GM19239 (cell line): ENCODE results near the gene BRD3OS.
"Not testable (repeated sequence)": the region's sequence is repeated elsewhere in the genome, so short reads cannot be mapped to it uniquely, and the experiment has no call there.

Experiments used
- DNase-seq: peaks from one replicate; pipeline ENCODE4 v3.0.0; 2011; ENCODE audit warnings: low spot score; ENCODE audit not compliant: insufficient read length
- FAIRE-seq: peaks from 2 replicates; lab custom pipeline; 2011; peaks lifted over from hg19 to GRCh38; lab: Jason Lieb, UNC

The BRD3OS gene

GRCh38 chr9:134061019-134061687 is 35.9 kb downstream of the BRD3OS start:
- DNase-seq (no peak), FAIRE-seq (no peak)

- no peak for DNase-seq
- FAIRE-seq = no peak
Measured at GRCh38 chr9:134061688-134062371, 36.5 kb downstream of the BRD3OS start.

GRCh38 chr9:134062461-134063087 is 37.3 kb downstream of the BRD3OS start:
- no peak for FAIRE-seq

GRCh38 chr9:134063088-134063570 is 37.8 kb downstream of the BRD3OS start:
- DNase-seq (no peak), FAIRE-seq (no peak)

More at GRCh38 chr9:134062461-134063087, 37.3 kb downstream of the BRD3OS start:
- DNase-seq = no peak

- no peak for FAIRE-seq
Measured at GRCh38 chr9:134063571-134064450, 38.5 kb downstream of the BRD3OS start.

GRCh38 chr9:134064711-134065110 is 39.4 kb downstream of the BRD3OS start:
- FAIRE-seq = no peak
- DNase-seq = no peak

More at GRCh38 chr9:134063571-134064450, 38.5 kb downstream of the BRD3OS start:
- no peak for DNase-seq

GRCh38 chr9:134065612-134066419 is 40.5 kb downstream of the BRD3OS start:
- peak; percentile 96 for FAIRE-seq
- DNase-seq = peak; percentile 89

GRCh38 chr9:134066526-134066912 is 41.2 kb downstream of the BRD3OS start:
- DNase-seq (no peak), FAIRE-seq (peak; percentile 21)

GRCh38 chr9:134066913-134067851 is 41.9 kb downstream of the BRD3OS start:
- no peak for FAIRE-seq
- no peak for DNase-seq

GRCh38 chr9:134067904-134068743 is 42.8 kb downstream of the BRD3OS start, which contains the start of gene BRD3:
Gene BRD3, minus strand, starts transcription at chr9:134068026. Its CDS starts 14,549 bp downstream, at chr9:134053477.
- FAIRE-seq (peak; percentile 44), DNase-seq (peak; percentile 94)

- DNase-seq (no peak), FAIRE-seq (no peak)
Measured at GRCh38 chr9:134068744-134069479, 43.6 kb downstream of the BRD3OS start.

GRCh38 chr9:134069480-134070399 is 44.5 kb downstream of the BRD3OS start:
- DNase-seq = no peak

GRCh38 chr9:134071149-134071548 is 45.9 kb downstream of the BRD3OS start:
- no peak for DNase-seq
- no peak for FAIRE-seq

More at GRCh38 chr9:134069480-134070399, 44.5 kb downstream of the BRD3OS start:
- FAIRE-seq = no peak

- DNase-seq = not testable (repeated sequence)
Measured at GRCh38 chr9:134072683-134073082, 47.4 kb downstream of the BRD3OS start.

GRCh38 chr9:134073500-134073899 is 48.2 kb downstream of the BRD3OS start:
- FAIRE-seq (no peak), DNase-seq (no peak)

More at GRCh38 chr9:134072683-134073082, 47.4 kb downstream of the BRD3OS start:
- FAIRE-seq = not testable (repeated sequence)
